Transverse colon (tissue), 3 donors: ENCODE results near the gene EFCAB14.

Source experiments
- POLR2A ChIP-seq: fragments of 450-650 bp; IDR thresholded peaks from one replicate; pipeline ENCODE4 v1.6.1; 2016; ENCODE audit warnings: antibody characterized with exemption, mild to moderate bottlenecking, moderate library complexity
- TF ChIP-seq, protein P1 (sequence below), 5 experiments: fragments of 200-600 bp in 3 of 5; fragments of 450-650 bp in 2 of 5; sonication (generic) in 3 of 5; IDR thresholded peaks; 1 replicate in 2 of 5; 2 replicates in 3 of 5; pipeline ENCODE4 v1.5.1; 2016 to 2017; ENCODE audit warnings: antibody characterized with exemption in 5 of 5, inconsistent platforms in 3 of 5, mild to moderate bottlenecking in 2 of 5, moderate library complexity in 1 of 5

DNA sequence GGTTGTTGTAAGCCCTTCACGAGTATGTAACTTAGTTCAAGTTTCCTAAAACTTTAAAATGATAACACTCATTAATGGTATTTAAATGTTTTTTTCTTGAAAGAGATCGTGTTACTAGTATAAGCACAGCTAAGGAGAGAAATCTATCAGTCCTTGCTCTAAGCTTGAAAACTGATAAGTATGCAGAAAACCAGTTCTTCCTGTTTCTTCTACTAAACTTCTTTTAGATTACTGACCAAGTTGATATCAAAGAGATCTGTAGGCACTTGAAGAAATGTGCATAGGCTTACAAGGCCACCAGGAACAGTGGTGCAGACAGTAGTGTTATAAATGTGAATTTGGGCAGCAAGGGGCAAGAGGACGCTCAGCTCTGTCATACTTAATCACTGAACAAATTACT is 3.9 kb downstream of the EFCAB14 start:
- no peak for TF ChIP-seq POLR2A
- TF ChIP-seq, protein P1, sequence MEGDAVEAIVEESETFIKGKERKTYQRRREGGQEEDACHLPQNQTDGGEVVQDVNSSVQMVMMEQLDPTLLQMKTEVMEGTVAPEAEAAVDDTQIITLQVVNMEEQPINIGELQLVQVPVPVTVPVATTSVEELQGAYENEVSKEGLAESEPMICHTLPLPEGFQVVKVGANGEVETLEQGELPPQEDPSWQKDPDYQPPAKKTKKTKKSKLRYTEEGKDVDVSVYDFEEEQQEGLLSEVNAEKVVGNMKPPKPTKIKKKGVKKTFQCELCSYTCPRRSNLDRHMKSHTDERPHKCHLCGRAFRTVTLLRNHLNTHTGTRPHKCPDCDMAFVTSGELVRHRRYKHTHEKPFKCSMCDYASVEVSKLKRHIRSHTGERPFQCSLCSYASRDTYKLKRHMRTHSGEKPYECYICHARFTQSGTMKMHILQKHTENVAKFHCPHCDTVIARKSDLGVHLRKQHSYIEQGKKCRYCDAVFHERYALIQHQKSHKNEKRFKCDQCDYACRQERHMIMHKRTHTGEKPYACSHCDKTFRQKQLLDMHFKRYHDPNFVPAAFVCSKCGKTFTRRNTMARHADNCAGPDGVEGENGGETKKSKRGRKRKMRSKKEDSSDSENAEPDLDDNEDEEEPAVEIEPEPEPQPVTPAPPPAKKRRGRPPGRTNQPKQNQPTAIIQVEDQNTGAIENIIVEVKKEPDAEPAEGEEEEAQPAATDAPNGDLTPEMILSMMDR (IDR thresholded peaks at IDR 0.05), result no peak
